Loucy (cell line): Measurements from ENCODE around the gene MCHR1.

Experiments used
- H2AFZ ChIP-seq: fragments of 200-600 bp; sonication (generic); 2 replicates; pipeline ENCODE4 v1.6.0; 2016; ENCODE audit warnings: antibody characterized with exemption, mild to moderate bottlenecking, low read length, moderate library complexity
- H3F3A ChIP-seq: fragments of 200-600 bp; 2 replicates; pipeline ENCODE4 v1.6.0; 2016; ENCODE audit warnings: antibody characterized with exemption, low read depth, mild to moderate bottlenecking
- H3K27me3 ChIP-seq: fragments of 200-600 bp; sonication (generic); 2 replicates; pipeline ENCODE4 v1.6.1; 2014; ENCODE audit warnings: low read length, mild to moderate bottlenecking; ENCODE audit not compliant: insufficient read depth, poor library complexity, severe bottlenecking
- H3K36me3 ChIP-seq: fragments of 200-600 bp; sonication (generic); 2 replicates; pipeline ENCODE4 v1.6.1; 2016; ENCODE audit warnings: low read length; ENCODE audit not compliant: insufficient read depth
- H3K4me1 ChIP-seq: fragments of 200-600 bp; sonication (generic); 2 replicates; pipeline ENCODE4 v1.5.1; 2014; ENCODE audit warnings: low read length, mild to moderate bottlenecking; ENCODE audit not compliant: insufficient read depth, poor library complexity, severe bottlenecking
- H3K4me2 ChIP-seq: fragments of 200-600 bp; sonication (generic); 2 replicates; pipeline ENCODE4 v1.6.0; 2014; ENCODE audit warnings: antibody characterized with exemption, low read length, low read depth, mild to moderate bottlenecking; ENCODE audit not compliant: poor library complexity, severe bottlenecking
- H3K4me3 ChIP-seq: fragments of 200-600 bp; sonication (generic); 2 replicates; pipeline ENCODE4 v1.5.1; 2014; ENCODE audit warnings: low read length, mild to moderate bottlenecking, mixed read lengths; ENCODE audit not compliant: poor library complexity, severe bottlenecking
- H3K79me2 ChIP-seq: fragments of 200-600 bp; sonication (generic); 2 replicates; pipeline ENCODE4 v1.6.1; 2014; ENCODE audit warnings: low read length; ENCODE audit not compliant: insufficient read depth
- H3K9ac ChIP-seq: fragments of 200-600 bp; sonication (generic); 2 replicates; pipeline ENCODE4 v1.6.0; 2014; ENCODE audit warnings: mild to moderate bottlenecking, low read depth, low read length, moderate library complexity; ENCODE audit not compliant: poor library complexity, severe bottlenecking
- H3K9me2 ChIP-seq: fragments of 200-600 bp; sonication (generic); replicated peaks from 2 replicates; pipeline ENCODE4 v1.6.1; 2016; ENCODE audit warnings: low read depth, low read length, mixed read lengths
- H3K9me3 ChIP-seq: fragments of 200-600 bp; sonication (generic); 2 replicates; pipeline ENCODE4 v1.6.1; 2014; ENCODE audit warnings: mild to moderate bottlenecking, antibody characterized with exemption, low read length, low read depth; ENCODE audit not compliant: insufficient read depth
- H4K20me1 ChIP-seq: fragments of 200-600 bp; sonication (generic); 2 replicates; pipeline ENCODE4 v1.6.0; 2014; ENCODE audit warnings: antibody characterized with exemption, low read length, mild to moderate bottlenecking; ENCODE audit not compliant: insufficient read depth, poor library complexity, severe bottlenecking
- EZH2phosphoT487 ChIP-seq: fragments of 200-600 bp; IDR thresholded peaks from 2 replicates; pipeline ENCODE4 v1.6.1; 2018; ENCODE audit warnings: antibody characterized with exemption, mild to moderate bottlenecking, moderate library complexity, borderline replicate concordance
- TF ChIP-seq, protein P1 (sequence below): fragments of 200-600 bp; sonication (generic); conservative IDR thresholded peaks from 2 replicates; pipeline ENCODE4 v1.5.1; 2014; ENCODE audit warnings: mild to moderate bottlenecking, antibody characterized with exemption, low read length

Gene MCHR1

DNA sequence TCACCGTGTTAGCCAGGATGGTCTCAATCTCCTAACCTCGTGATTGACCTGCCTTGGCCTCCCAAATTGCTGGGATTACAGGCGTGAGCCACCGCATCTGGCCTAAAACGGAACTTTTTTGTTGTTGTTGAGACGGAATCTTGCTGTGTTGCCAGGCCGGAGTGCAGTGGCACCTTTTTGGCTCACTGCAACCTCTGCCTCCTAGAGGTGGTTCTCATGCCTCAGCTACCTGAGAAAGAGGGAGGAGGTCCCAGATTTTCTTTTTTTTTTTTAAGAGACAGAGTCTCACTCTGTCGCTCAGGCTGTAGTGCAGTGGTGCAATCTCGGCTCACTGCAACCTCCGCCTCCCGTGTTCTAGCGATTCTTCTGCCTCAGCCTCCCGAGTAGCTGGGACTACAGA lies 7.9 kb upstream of the MCHR1 start:
- H3K4me2 ChIP-seq: no peak overlapping the region
- H3K79me2 ChIP-seq: no peaks in the 10 kb centered on the region
- no peaks in the 10 kb centered on the region for H3K9me3 ChIP-seq
- H3K4me1 ChIP-seq: peaks cover 10% of the 10 kb centered on the region
- no peaks in the 10 kb centered on the region for H4K20me1 ChIP-seq
- H3K9me2 ChIP-seq: no peaks in the 10 kb centered on the region
- H3K9ac ChIP-seq: no peak overlapping the region
- TF ChIP-seq, protein P1, sequence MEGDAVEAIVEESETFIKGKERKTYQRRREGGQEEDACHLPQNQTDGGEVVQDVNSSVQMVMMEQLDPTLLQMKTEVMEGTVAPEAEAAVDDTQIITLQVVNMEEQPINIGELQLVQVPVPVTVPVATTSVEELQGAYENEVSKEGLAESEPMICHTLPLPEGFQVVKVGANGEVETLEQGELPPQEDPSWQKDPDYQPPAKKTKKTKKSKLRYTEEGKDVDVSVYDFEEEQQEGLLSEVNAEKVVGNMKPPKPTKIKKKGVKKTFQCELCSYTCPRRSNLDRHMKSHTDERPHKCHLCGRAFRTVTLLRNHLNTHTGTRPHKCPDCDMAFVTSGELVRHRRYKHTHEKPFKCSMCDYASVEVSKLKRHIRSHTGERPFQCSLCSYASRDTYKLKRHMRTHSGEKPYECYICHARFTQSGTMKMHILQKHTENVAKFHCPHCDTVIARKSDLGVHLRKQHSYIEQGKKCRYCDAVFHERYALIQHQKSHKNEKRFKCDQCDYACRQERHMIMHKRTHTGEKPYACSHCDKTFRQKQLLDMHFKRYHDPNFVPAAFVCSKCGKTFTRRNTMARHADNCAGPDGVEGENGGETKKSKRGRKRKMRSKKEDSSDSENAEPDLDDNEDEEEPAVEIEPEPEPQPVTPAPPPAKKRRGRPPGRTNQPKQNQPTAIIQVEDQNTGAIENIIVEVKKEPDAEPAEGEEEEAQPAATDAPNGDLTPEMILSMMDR: no peak
- no peak for TF ChIP-seq EZH2phosphoT487
- no peak overlapping the region for H3K4me3 ChIP-seq
- H3K36me3 ChIP-seq: no peaks in the 10 kb centered on the region
- no peak overlapping the region for H2AFZ ChIP-seq
- H3F3A ChIP-seq: no peaks in the 10 kb centered on the region
- no peaks in the 10 kb centered on the region for H3K27me3 ChIP-seq

- Histone ChIP-seq H4K20me1 (no peaks in the 10 kb centered on the region), H3K4me2 (no peak overlapping the region), H3K79me2 (no peaks in the 10 kb centered on the region), H3K36me3 (no peaks in the 10 kb centered on the region), H3K27me3 (no peaks in the 10 kb centered on the region), H2AFZ (no peak overlapping the region), H3K9me2 (no peaks in the 10 kb centered on the region), H3K9ac (no peak overlapping the region), H3K4me3 (no peak overlapping the region), H3F3A (no peaks in the 10 kb centered on the region), H3K9me3 (no peaks in the 10 kb centered on the region), H3K4me1 (peaks cover 10% of the 10 kb centered on the region)
- TF ChIP-seq, protein P1: no peak
- no peak for TF ChIP-seq EZH2phosphoT487
These were observed 7.4 kb upstream of the MCHR1 start for GRCh38 chr22:40671796-40672360.

DNA sequence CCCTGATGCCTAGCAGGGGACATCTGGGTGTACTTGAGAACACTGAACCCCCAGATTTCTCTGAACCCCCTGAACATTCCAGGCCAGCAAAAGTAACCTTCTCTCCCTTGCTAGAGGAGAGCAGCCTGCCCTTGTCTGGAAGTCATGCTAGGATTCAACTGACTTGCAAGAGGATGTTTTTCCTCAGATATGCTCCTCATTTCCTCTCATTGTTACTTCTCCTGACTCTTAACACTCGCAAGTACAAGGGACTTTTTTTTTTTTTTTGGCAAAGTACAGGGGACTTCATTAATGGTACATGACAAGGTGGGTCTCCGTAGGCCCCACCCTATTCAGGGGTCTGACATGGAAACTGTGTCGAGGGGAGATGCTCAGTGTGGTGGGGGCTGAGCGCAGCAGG lies 6.3 kb upstream of the MCHR1 start:
- Histone ChIP-seq H3F3A (no peaks in the 10 kb centered on the region), H3K9me3 (no peaks in the 10 kb centered on the region), H3K27me3 (no peaks in the 10 kb centered on the region), H3K4me1 (peaks cover 10% of the 10 kb centered on the region), H3K9me2 (no peaks in the 10 kb centered on the region), H2AFZ (no peak overlapping the region), H3K4me2 (no peak overlapping the region), H3K36me3 (no peaks in the 10 kb centered on the region), H3K79me2 (no peaks in the 10 kb centered on the region), H4K20me1 (no peaks in the 10 kb centered on the region), H3K9ac (no peak overlapping the region), H3K4me3 (no peak overlapping the region)
- TF ChIP-seq, protein P1: no peak
- TF ChIP-seq EZH2phosphoT487: no peak
